ENCODE results near the gene ADGRG4.
"Not testable (repeated sequence)": the region's sequence is repeated elsewhere in the genome, so short reads cannot be mapped to it uniquely, and the experiment has no call there.

The ADGRG4 gene

DNA sequence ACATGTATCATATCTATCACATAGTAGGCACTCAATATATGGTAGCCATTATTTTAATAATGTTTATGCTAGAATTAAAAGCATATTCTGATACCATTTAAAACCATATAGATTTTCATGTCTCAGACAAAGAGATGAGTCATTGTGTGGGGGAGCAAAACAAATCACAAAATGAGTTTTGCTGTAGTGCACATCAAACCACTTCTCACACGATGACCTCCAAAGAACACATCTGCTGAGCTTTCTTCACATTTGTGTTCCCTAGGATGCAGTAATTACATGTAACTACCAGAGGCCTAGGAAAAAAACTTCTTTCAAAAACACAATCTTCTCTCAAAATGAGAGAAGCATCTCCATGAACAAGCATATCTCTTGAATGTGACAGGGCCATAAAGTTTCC is 130.9 kb downstream of the ADGRG4 start:
- Mint-ChIP-seq H3K9me3 (peaks cover 9% of the 10 kb centered on the region), H3K27ac (no peak overlapping the region), H3K36me3 (ENCODE audit: low read depth) (no peaks in the 10 kb centered on the region), H3K4me3 (no peak overlapping the region), H3K27me3 (ENCODE audit: low read depth) (no peaks in the 10 kb centered on the region), H3K4me1 (no peaks in the 10 kb centered on the region)
- TF ChIP-seq, protein P1, sequence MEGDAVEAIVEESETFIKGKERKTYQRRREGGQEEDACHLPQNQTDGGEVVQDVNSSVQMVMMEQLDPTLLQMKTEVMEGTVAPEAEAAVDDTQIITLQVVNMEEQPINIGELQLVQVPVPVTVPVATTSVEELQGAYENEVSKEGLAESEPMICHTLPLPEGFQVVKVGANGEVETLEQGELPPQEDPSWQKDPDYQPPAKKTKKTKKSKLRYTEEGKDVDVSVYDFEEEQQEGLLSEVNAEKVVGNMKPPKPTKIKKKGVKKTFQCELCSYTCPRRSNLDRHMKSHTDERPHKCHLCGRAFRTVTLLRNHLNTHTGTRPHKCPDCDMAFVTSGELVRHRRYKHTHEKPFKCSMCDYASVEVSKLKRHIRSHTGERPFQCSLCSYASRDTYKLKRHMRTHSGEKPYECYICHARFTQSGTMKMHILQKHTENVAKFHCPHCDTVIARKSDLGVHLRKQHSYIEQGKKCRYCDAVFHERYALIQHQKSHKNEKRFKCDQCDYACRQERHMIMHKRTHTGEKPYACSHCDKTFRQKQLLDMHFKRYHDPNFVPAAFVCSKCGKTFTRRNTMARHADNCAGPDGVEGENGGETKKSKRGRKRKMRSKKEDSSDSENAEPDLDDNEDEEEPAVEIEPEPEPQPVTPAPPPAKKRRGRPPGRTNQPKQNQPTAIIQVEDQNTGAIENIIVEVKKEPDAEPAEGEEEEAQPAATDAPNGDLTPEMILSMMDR (IDR thresholded peaks at IDR 0.05; ENCODE audit: unreplicated experiment in 3 of 3), result no peak

DNA sequence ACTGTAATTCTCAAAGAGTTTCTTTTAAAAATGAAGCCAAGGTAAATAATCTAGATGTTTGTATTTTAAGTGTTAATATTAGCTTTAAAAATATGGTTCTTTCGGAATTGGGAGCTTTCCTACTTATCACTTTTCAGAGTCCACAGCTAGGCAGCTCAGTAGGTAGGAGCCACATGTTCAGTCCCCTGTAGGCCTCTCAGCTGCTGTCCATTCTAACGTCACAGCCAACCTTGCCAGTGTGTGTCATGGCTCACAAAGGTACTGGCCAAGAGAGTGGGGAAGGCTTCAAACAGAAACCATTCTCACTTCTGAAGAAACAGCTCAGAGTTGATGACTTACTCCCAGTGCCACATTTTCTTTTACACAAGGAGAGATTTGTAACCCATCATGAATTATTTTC is 137.0 kb downstream of the ADGRG4 start:
- peaks cover 10% of the 10 kb centered on the region for H3K9me3 Mint-ChIP-seq
- no peaks in the 10 kb centered on the region for H3K27me3 Mint-ChIP-seq (ENCODE audit: low read depth)
- H3K36me3 Mint-ChIP-seq (ENCODE audit: low read depth), result no peaks in the 10 kb centered on the region
- TF ChIP-seq, protein P1 (IDR thresholded peaks at IDR 0.05; ENCODE audit: unreplicated experiment in 3 of 3), result no peak
- H3K4me3 Mint-ChIP-seq, result no peak overlapping the region
- no peaks in the 10 kb centered on the region for H3K4me1 Mint-ChIP-seq
- no peak overlapping the region for H3K27ac Mint-ChIP-seq

DNA sequence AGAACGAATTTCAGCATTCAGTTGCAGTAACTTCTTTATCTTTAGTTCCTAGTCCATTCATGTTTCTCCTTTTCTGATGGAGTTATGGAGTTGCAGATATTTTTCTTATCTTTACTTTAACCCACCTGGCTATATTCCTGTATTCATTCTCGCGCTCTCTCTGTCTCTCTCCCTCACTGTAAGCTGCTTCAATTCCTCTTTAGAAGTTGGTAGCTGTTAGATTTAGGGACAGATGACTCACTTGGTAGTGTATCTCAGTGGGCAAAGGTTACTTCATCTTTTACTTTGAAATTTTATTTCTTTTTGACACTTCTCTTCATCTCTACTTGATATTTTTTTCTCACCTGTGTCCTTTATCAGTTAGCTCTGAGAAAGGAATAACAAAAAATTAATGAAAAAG is 137.4 kb downstream of the ADGRG4 start:
- H3K9me3 Mint-ChIP-seq, result peaks cover 10% of the 10 kb centered on the region
- no peaks in the 10 kb centered on the region for H3K4me1 Mint-ChIP-seq
- H3K36me3 Mint-ChIP-seq (ENCODE audit: low read depth), result no peaks in the 10 kb centered on the region
- H3K27ac Mint-ChIP-seq, result no peak overlapping the region
- TF ChIP-seq, protein P1 (IDR thresholded peaks at IDR 0.05; ENCODE audit: unreplicated experiment in 3 of 3), result no peak
- H3K4me3 Mint-ChIP-seq, result no peak overlapping the region
- no peaks in the 10 kb centered on the region for H3K27me3 Mint-ChIP-seq (ENCODE audit: low read depth)

DNA sequence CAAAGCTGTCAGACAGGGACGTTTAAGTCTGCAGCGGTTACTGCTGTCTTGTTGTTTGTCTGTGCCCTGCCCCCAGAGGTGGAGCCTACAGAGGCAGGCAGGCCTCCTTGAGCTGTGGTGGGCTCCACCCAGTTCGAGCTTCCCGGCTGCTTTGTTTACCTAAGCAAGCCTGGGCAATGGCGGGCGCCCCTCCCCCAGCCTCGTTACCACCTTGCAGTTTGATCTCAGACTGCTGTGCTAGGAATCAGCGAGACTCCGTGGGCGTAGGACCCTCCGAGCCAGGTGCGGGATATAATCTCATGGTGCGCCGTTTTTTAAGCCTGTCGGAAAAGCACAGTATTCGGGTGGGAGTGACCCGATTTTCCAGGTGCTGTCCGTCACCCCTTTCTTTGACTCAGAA is 144.9 kb downstream of the ADGRG4 start:
- H3K27ac Mint-ChIP-seq; H3K9me3 Mint-ChIP-seq; H3K4me3 Mint-ChIP-seq; H3K27me3 Mint-ChIP-seq (ENCODE audit: low read depth); H3K4me1 Mint-ChIP-seq; H3K36me3 Mint-ChIP-seq (ENCODE audit: low read depth): not testable (repeated sequence)

DNA sequence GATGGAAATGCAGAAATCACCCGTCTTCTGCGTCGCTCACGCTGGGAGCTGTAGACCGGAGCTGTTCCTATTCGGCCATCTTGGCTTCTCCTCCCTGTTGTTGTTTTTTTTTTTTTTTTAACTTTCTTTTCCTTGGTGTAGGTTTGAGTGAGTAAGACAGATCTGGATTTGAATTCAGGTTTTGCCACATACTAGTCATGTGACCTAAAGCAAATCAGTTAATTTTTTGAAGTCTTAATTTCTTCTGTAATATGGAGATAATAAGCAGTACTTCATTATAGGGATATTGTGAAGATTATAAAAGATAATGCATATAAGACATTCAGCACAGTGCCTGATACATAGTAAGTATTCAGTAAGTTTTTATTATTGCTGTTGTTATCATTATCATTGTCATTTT is 145.4 kb downstream of the ADGRG4 start:
- H3K27me3 Mint-ChIP-seq (ENCODE audit: low read depth), result no peaks in the 10 kb centered on the region
- H3K27ac Mint-ChIP-seq, result no peak overlapping the region
- peaks cover 3% of the 10 kb centered on the region for H3K9me3 Mint-ChIP-seq
- no peaks in the 10 kb centered on the region for H3K4me1 Mint-ChIP-seq
- H3K36me3 Mint-ChIP-seq (ENCODE audit: low read depth), result no peaks in the 10 kb centered on the region
- TF ChIP-seq, protein P1 (IDR thresholded peaks at IDR 0.05; ENCODE audit: unreplicated experiment in 3 of 3), result no peak
- H3K4me3 Mint-ChIP-seq, result no peak overlapping the region

DNA sequence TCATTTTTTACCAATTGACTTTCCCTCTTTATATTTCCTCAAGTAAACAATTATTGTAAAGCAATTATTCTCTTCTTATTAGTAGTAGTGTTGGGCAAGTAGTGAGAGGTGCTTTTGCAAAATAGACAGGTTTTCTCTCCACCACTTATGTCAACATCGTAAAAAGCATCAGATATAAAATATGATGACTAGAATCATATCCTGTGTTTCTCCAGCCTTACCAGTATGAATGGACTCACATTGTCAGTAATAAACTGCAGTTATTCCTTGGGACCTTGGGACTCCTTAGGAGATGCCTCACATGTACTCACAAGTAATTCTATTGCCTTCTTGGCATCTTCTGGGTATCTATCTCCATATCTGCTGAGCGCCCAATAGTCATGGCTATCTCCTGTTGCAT is 146.5 kb downstream of the ADGRG4 start:
- peaks cover 3% of the 10 kb centered on the region for H3K9me3 Mint-ChIP-seq
- no peaks in the 10 kb centered on the region for H3K27me3 Mint-ChIP-seq (ENCODE audit: low read depth)
- H3K27ac Mint-ChIP-seq, result no peak overlapping the region
- H3K4me1 Mint-ChIP-seq, result no peaks in the 10 kb centered on the region
- no peak overlapping the region for H3K4me3 Mint-ChIP-seq
- H3K36me3 Mint-ChIP-seq (ENCODE audit: low read depth), result no peaks in the 10 kb centered on the region
- TF ChIP-seq, protein P1 (IDR thresholded peaks at IDR 0.05; ENCODE audit: unreplicated experiment in 3 of 3), result no peak

All from nephron (organoid).